ENCODE results near the gene PGGHG. TPM values are rescaled to one million over a fixed set of nuclear protein-coding genes. Genes with fewer than 3 reads are reported as not detected.
A peak's percentile ranks its signal among the peaks of the same experiment; 100 is the strongest.
"Not testable (repeated sequence)": the region's sequence is repeated elsewhere in the genome, so short reads cannot be mapped to it uniquely, and the experiment has no call there.

Gene PGGHG
- total RNA-seq, 1 donor from 2014 or later, result 46.7 TPM

GRCh38 chr11:267491-267994, 21.4 kb upstream of the PGGHG start:
- Histone ChIP-seq H3K36me3 (no peaks in the 10 kb centered on the region), H3K4me1 (peaks cover 12% of the 10 kb centered on the region), H3K27ac (peak overlapping the region; percentile 72), H3K4me3 (peak overlapping the region; percentile 36 to 40), H3K27me3 (no peaks in the 10 kb centered on the region), H3K9me3 (no peaks in the 10 kb centered on the region)
- intact Hi-C loops (cut with DNase I), result no loop called here
- no peak for TF ChIP-seq CTCF (IDR thresholded peaks at IDR 0.05)
- peak in 1 of 2 donors; percentile 32 for TF ChIP-seq POLR2AphosphoS5 (IDR thresholded peaks at IDR 0.05; ENCODE audit: insufficient read depth in 1 of 2, low read depth in 1 of 2)
- TF ChIP-seq POLR2A (IDR thresholded peaks at IDR 0.05), result no peak
- no peak for DNase-seq (ENCODE audit: extremely low spot score in 2 of 2)

- Histone ChIP-seq H3K4me1 (peaks cover 12% of the 10 kb centered on the region), H3K4me3 (peak overlapping the region; percentile 3 to 40), H3K27ac (peak overlapping the region; percentile 72)
- peak in 1 of 2 donors; percentile 55 for DNase-seq (ENCODE audit: extremely low spot score in 2 of 2)
- intact Hi-C loops (cut with DNase I); H3K36me3 ChIP-seq; H3K27me3 ChIP-seq; H3K9me3 ChIP-seq: not testable (repeated sequence)
- peak in 1 of 2 donors; percentile 63 for TF ChIP-seq POLR2AphosphoS5 (IDR thresholded peaks at IDR 0.05; ENCODE audit: insufficient read depth in 1 of 2, low read depth in 1 of 2)
Observed at GRCh38 chr11:268716-269145, 20.2 kb upstream of the PGGHG start.

GRCh38 chr11:269146-269890, 19.6 kb upstream of the PGGHG start:
- Histone ChIP-seq H3K4me1 (peaks cover 12% of the 10 kb centered on the region), H3K36me3 (no peaks in the 10 kb centered on the region), H3K27me3 (no peaks in the 10 kb centered on the region), H3K9me3 (no peaks in the 10 kb centered on the region), H3K4me3 (peak overlapping the region; percentile 3 to 40), H3K27ac (peak overlapping the region; percentile 72)
- TF ChIP-seq POLR2A (IDR thresholded peaks at IDR 0.05) (peak in 1 of 2 donors; percentile 13), CTCF (IDR thresholded peaks at IDR 0.05) (no peak), POLR2AphosphoS5 (IDR thresholded peaks at IDR 0.05; ENCODE audit: insufficient read depth in 1 of 2, low read depth in 1 of 2) (peak in 1 of 2 donors; percentile 3)
- intact Hi-C loops (cut with DNase I), result no loop called here
- peak in 1 of 2 donors; percentile 14 for DNase-seq (ENCODE audit: extremely low spot score in 2 of 2)

- TF ChIP-seq CTCF (IDR thresholded peaks at IDR 0.05) (no peak), POLR2A (IDR thresholded peaks at IDR 0.05) (no peak), POLR2AphosphoS5 (IDR thresholded peaks at IDR 0.05; ENCODE audit: insufficient read depth in 1 of 2, low read depth in 1 of 2) (no peak)
- Histone ChIP-seq H3K36me3 (no peaks in the 10 kb centered on the region), H3K27ac (no peak overlapping the region), H3K9me3 (no peaks in the 10 kb centered on the region), H3K27me3 (no peaks in the 10 kb centered on the region), H3K4me3 (no peak overlapping the region), H3K4me1 (peaks cover 12% of the 10 kb centered on the region)
- intact Hi-C loops (cut with DNase I), result no loop called here
- peak in 1 of 2 donors; percentile 93 for DNase-seq (ENCODE audit: extremely low spot score in 2 of 2)
Observed at GRCh38 chr11:270451-271318, 18.2 kb upstream of the PGGHG start.

- intact Hi-C loops (cut with DNase I), result no loop called here
- Histone ChIP-seq H3K27me3 (no peaks in the 10 kb centered on the region), H3K27ac (no peak overlapping the region), H3K36me3 (no peaks in the 10 kb centered on the region), H3K4me1 (peaks cover 12% of the 10 kb centered on the region), H3K9me3 (no peaks in the 10 kb centered on the region), H3K4me3 (no peak overlapping the region)
- no peak for TF ChIP-seq CTCF (IDR thresholded peaks at IDR 0.05)
- TF ChIP-seq POLR2AphosphoS5 (IDR thresholded peaks at IDR 0.05; ENCODE audit: insufficient read depth in 1 of 2, low read depth in 1 of 2), result no peak
- TF ChIP-seq POLR2A (IDR thresholded peaks at IDR 0.05), result no peak
- peak in 1 of 2 donors; percentile 64 for DNase-seq (ENCODE audit: extremely low spot score in 2 of 2)
Observed at GRCh38 chr11:271319-271715, 17.6 kb upstream of the PGGHG start.
